Lung microvascular endothelial cell (primary cell): Measurements from ENCODE around the gene MPDZ. TPM values are rescaled to one million over a fixed set of nuclear protein-coding genes. Genes with fewer than 3 reads are reported as not detected.

Experiments used
- DNase-seq, 2 donors: peaks; one replicate each; pipeline versions ENCODE4 v3.0.0 to v3.0.0-alpha.2; 2010; ENCODE audit warnings: low read depth in 2 of 2
- total RNA-seq: library from RNA; depleted of rRNA; stranded (reverse); fragments of >200 nt; gene quantifications from 2 replicates; pipeline ENCODE4 v1.2.1, GENCODE V29; 2014

MPDZ gene
- total RNA-seq, 1 donor from 2014 or later, result 112 TPM

DNA sequence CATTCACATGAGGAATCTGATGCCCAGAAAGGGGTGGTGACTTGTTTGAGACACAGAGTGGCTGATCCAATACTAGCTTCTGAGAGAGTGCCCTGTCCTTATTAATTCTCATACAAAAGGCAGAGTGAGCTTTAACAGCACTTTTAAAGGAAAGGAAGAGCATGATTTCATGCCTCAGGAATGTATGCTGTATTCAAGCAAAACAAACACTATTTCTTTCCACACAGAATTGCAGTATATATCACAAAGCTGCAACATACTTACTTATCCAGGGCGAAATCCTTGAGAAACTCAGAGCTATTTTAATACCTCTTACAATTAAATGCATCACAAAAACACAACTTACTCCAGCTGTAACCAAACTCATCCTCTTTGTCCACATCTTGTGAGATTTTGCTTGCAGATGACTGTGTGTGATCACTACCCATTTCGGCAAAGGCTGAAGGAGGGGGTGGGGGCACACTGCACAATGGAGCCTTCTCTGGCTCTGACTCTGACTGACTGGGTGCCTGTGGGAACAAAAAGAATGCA is 139.8 kb downstream of the MPDZ start:
- peak; percentile 15 to 87 for DNase-seq

DNA sequence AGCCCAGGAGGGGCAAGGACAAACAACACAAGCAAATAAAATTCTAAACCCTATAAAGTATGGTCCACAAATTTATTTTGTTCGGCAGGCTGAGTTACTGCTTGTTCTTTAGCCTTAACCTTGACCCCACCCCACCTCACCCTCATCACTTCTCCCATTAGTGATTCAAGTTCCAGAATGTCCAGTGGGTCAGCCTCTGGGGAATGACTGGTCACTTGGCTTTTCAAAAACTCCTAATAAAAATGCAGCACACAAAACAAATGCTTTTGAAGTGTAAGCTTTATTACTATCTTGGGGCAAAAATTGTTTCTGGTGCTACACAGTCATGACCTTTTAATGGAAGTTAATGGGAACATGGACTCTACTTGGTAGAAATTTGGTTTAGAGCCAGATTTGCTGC is 142.1 kb downstream of the MPDZ start:
- no peak for DNase-seq

DNA sequence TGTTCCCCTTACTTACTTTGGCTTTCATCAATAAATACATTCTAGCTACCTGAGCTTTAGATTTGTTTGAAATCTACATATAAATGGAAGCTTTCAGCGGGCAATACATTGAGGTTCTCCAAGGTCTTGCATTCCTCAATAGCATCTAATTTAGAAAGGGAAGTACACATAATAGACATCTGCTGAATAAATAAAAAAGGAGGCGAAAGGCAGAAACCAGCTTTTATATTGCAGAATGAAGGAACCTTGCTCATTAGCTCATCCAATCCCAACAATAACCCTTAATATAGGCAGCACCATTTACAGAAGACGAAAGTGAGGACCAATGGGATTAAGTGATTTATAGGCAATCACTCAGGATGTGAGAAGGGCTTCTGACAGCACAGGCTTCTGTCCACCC is 147.5 kb downstream of the MPDZ start:
- DNase-seq, result no peak

DNA sequence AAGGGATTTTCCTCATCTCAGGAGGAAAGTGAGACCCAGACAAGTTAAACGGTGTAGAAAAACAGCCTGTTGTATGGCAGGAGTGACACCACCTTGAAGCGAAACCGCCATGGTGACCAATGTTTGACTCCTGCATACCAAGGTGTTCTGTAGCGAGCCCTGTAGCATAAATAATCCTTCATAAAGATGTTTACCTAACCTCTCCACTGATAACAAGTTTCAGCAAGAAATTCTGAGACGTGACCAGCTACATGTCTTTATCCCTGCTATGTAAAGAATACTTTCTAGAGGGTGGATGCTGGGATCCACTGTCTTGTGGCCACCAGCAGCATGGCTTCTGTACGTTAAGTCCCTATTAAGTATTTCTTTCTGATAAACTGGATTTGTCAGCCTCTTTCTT is 148.1 kb downstream of the MPDZ start:
- DNase-seq, result no peak

DNA sequence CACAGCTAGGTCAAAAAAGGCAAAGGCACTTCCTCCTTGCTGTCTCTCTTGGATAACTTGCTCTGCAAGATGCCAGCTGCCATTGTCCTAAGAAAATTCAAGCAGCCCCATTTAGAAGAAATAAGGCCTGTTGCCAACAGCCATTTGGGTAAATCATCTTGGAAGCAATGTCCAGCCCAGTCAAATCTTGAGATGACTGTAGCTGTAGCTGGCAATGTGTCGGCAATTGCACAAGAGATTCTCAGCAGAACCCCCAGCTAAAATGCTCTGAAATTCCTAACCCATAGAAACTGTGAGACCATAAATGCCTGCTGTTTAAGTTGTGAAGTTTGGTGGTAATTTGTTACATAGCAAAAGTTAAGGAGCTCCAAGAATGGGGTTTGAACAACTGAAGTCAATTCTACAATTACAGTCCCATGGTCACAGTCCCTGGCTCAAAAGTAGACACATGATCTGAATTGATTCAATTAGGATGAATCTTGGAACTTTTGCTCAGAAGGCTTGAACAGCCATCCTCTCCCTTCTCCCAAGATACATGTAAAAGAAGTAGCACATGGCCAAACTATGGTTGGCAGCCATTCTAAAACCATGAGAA is 151.1 kb downstream of the MPDZ start:
- DNase-seq, result no peak

DNA sequence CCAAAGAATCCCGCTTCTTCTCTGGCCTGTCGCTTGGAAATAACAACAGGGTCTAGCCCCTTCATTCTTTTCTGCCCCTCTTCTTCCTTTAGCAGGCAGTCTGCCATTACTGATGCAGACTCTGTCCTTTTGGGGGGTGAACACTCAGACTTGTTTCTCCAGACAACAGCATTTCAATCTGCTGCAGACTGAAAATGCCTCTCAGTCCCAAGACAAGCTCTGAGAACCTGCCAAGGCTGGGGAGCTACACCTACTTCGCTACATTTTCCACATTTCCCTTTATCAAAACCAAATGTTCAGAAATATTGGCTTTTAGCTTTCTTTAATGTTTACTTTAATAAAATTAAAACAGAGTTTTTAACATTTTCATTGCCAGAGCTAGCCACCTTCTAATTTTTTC is 152.4 kb downstream of the MPDZ start:
- DNase-seq, result no peak

DNA sequence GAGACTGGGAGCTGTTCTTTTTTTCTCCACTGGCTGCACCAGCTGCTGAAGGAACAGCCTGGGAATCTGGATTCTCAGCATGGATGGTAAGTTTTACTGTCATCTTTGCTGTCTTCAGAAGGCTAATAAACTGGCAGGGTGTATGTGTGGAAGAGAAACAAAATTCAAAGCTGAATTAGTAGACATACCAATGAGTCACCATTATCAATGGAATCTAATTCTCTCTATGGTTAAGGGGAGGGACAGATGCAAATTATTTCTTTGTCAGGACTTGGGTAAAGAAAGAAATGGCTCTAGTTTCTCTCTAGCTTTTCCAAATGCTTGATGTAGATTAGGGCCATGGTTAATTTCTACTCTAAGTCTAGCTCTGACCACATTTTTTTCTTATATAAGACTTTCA is 154.2 kb downstream of the MPDZ start:
- no peak for DNase-seq

DNA sequence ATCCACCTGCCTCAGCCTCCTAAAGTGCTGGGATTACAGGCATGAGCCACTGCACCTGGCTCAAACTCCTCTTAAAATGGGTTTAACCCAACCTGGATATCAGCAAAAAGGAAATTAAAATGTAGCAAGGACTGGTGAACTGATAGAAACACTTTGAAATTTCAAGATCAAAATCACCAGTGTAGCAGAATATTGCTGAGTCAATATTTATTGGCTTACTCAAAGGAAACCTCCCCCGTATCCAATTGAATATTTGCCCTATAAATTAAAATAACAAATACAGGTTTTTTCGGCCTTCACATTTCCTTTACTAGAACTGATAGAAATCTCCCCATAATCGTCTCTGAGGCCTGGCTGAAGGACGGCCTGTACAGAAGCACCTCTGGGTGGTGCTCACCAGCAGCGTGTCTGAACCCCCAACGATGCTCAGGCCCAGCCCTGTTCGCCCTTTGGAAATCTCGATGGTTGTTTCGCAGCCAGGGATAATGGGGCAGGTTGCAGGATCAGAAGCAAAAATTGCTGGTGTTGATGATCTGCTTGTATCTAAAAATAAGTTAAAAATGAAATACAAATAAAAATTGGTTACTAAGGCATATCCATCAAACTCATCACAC is 156.6 kb downstream of the MPDZ start:
- DNase-seq, result no peak

DNA sequence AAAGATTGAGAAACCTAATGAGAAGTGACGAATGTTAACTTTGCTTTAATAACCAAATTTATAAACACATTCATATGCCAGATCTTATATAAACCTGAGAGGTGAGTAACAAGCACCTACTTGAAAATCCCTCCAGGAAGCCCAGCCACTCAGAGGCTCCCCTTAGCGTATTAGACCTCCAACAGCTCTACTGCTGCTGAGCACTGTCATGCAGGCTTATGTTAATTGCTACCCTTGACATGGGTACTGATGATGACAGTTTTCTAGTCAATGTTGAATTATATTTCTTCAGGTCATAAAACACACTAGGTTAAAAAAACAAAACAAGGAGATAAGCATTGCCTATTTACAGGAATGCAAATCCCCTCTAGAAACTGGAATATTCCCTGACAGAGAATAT is 161.2 kb downstream of the MPDZ start:
- no peak for DNase-seq

DNA sequence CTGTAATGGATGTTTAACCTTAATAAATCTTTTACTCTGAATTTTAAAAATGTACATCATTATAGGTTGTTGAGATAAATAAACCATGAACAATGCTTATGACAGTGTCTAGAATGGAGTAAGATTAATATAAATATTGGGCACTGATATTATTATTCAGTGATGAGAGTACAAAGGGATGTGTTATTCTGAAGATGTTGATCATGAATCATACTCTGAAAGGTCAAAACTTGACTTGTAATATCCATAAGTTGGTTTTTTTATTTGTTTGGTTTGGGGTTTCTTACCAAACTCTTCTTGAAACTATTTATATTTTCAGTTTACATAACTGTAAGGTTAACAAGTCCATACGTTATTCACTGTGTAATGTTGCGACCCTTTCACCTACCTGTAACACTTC is 163.2 kb downstream of the MPDZ start:
- no peak for DNase-seq

DNA sequence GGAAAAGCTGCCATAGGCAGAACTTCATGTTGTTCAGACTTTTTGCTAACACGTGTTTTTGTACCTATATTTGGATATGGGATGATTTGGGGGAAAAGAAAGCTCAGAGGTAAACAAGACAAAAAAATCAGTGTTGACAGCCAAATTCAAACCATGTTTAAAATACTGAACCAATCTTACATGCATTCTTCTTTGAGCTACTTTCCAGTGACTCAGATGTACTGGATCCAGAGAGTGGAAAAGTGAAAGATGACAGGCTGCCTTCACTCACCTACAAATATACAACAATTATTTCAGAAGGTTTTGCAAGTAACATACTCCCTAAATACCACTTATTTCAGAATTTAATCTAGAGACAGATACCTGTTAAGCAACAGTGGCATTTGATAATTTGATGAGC is 165.7 kb downstream of the MPDZ start:
- DNase-seq, result no peak

DNA sequence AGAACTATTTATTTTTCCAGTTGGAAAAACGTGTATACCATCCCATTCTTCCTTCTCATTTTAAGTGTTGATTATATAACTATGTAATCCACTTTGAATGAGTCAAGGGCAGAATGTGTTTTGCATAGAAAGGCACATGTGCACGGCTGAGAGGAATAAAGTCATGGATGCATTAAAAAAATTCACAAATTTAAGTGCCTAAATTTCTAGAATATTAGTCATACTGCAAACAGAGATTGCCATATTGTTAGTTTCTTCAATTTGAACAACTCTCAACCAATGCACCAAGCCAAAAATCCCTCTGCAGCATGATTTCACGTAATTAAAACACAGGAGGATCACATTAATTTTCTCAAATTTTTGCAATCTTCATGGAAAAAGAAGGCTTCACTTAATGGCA is 166.3 kb downstream of the MPDZ start:
- no peak for DNase-seq

DNA sequence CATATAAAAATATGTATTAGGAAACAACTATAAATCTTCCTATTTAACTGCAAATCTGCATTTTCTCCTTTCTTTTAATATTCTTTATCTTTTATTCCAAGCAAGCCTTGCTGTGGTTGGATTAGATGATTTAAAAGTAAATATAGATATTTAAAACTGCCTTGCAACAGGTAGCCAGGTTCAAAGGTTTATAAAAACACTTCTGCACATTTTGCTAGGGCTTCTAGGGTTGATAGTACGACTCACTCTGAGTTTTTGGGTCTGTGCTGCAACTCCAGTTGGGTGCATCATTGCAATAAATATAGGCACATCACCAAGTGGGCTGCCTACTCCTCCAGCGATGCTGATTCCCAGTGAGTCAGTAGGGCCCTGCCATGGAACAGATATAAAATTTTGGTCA is 167.7 kb downstream of the MPDZ start:
- no peak for DNase-seq

DNA sequence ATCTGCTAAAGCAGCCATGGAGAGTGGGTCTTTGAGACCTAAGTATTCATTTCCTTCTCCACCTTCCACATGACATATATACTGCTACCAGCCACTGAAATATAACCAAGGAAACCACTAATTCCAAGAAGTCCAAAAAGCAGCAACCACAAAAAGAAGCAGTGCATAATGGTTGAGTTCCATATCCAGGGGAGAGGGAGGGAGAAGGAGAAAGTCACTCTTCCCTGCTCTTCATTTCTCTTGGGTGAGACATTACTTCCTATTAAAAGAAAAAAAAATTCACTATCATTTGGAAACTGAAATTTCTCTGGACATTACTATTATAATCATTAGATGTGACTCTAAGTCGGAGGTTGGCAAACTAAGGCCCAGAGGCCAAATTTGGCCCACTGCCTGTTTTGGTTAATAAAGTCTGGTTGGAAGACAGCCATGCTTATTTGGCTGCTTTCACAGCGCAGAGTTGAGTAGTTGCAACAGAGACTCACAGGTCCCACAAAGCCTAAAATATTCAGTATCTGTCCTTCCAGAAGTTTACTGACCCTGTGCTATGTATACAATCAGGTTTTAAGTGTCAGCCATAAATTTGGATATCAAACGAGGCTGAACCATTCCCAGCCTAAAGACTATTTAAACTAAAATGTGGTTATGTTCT is 168.6 kb downstream of the MPDZ start:
- DNase-seq, result peak in 1 of 2 donors; percentile 56

DNA sequence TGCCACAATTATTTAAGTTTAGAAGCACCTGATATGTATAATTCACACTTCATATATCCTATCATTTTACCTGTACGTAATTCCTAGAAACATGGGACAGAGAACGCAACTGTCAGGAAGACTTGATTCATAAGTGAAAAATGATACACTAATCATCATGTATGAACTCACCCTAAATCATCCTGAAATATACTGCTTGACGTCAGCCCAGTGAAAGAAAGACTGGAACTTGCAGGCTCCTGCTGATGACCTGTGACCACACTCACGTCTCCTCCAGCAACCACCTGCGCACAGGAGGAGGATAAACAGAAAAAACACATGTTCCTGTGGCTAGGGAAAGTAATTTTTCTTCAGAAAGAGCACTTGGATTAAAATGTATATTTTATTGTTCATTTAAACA is 169.7 kb downstream of the MPDZ start:
- no peak for DNase-seq

DNA sequence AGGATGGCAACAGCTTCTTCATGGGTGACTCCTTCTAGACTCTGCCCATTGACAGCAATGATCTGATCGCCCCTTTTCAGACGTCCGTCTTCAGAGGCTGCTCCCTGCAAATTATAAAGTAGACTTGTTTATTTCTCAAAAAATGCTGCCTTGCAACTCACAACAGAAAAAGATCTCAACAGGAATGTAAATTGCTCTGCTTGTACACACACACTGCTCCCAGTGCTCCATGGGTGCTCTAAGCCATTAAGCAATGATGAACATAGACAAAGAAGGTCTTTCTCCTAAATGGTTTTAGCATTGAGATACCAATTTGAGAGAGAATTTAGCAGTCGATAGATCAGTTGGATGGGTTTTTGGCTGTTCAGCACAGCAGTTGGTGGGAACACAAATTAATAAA is 172.5 kb downstream of the MPDZ start:
- no peak for DNase-seq

DNA sequence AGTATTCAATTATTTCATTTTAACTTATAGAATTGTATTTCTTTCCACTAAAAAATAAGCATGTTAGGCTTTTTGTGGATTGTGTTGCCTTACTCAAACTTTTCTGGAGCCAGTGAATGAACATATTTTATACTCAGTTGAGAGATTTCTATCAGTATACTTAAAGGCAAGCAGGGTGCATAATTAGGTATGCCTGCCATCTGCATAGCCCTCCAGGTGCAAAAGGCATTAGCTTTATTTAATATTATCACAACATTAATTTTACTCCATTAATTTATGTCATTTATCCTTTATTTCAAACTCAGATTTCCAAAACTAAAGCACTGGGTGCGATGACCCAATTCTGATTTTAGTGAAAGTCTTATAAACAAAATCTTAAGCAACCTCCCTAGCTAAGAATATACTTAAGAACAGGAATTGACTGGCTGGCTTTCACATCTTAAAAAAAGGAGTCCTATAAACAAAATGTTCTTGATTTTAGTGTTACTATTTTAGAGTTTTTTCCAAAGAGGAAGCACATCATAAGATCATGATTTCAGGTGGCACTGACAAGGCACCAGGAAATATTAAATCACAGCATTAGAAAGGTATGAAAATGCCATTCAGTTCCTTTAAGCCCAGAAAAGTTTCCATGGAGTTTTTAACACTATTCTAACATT is 178.4 kb downstream of the MPDZ start:
- DNase-seq, result no peak

DNA sequence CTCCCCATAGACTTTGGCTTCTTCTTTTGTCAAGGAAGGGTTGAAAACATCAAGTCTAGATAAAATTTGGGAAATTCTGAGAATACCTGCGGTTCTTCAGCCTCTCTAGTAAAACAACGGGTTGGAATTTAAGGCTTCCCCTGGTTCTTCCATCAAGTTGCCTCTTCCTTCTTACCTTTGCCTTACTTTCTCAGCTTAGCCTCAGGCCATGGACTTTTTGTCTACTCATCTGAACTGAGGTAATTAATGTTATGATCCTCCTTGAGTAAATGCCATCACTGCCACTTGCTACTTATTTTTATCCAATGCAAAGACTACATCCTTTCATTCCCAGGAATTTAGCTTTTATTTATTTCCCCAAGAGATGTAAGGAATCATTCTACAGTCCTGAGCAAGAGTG is 184.4 kb downstream of the MPDZ start:
- DNase-seq, result no peak

DNA sequence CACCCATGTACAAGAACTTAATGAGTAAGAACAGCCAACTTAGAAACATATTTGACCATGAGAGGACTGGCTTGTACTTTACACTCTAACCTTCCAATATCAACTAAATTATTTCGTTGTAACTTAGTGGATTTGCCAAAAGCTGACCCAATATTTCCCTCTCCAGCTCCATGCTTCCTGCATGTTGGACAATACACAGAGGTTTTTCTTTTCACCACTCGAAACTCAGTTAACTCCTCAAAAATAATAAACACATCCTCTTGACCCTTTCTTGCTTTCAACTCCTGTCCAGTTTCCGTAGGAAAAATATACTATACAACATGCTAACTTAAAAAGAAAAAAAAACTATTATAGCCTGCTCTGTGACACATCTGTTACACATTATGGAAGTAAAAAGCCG is 188.9 kb downstream of the MPDZ start:
- peak; percentile 3 to 89 for DNase-seq

DNA sequence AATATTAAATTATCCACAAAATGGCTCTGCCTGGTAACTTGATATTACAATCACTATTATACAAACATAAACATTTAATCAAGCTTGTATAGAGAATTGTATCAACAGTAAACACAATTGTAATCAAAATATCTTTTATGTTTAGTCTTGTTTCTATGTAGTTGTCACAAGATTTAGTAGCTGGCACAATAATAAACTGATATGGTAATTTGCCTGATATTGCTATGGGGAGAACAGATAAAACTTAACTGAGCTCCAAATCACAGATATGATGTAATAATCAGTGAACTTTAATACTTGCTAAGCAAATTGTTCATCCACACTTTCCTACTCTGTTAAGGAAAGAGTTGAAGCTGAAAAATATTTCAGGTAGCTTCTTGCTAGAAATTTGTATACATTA is 189.8 kb downstream of the MPDZ start:
- no peak for DNase-seq

DNA sequence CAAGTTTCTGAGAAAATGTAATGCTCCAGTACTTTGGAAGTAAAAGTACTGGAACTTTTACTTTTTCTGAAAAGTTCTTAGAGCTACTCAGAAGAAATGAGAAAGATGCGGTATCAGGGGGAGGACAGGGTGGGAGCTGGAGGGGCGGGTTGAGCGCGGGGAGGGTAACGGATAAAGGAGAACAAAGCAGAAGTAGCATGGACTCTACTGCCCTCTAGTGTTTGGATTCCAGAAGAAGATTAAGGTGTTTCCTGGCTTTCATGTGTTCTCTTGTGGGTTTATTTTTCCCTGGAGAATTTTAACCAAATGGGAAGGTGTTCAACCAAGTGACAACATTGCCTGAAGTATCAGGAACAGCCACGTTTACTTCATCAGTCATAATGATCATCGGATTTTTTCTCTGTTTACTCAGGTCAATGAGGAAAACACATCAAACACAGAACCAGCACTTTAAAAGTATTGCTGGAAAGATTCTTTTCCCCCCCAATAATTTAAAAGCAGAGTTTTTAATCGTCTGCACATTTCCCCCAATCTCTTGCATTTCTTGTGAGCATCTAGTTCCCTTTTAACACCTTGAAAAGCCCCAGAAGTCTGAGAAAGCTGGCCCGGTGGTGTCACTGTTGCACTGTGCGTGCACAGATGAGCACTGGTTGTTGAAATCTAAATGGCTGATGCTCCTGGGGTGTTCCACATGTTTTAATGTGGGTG is 190.6 kb downstream of the MPDZ start:
- peak; percentile 68 to 78 for DNase-seq

DNA sequence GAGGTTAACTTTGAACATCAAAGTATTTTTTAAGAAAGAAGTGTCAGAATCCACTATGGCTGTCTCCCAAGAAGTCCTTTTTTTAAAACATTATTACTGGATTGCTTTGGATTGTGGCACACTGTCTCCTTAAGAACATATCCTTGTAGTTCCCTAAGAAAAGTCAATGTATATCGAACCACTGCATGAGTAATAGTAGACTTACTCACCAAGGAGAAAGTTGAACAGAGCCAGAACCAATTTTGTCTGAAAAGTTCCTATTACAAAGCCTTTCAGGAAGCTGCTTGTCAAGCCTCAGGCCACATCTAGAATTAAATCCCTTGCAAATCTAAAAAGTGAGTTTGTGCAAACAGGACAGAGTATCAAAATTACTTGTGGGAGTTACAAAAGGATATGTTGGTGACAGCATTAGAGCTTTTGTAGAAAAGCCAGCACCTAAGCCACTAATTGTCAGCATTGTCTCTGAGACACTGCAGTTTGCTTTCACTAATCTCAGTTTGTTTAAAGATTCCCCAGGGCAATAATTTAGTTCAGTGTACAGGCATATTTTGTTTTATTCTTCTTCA is 195.4 kb downstream of the MPDZ start:
- peak in 1 of 2 donors; percentile 7 for DNase-seq
